Activated T-cell treated with anti-CD3 and anti-CD28 coated beads, Interleukin-2, amount 50 U/mL, for 4 hours (primary cell): ENCODE results near the gene ADPRM. TPM values are rescaled to one million over a fixed set of nuclear protein-coding genes. Genes with fewer than 3 reads are reported as not detected.

Experiments
- ATAC-seq, 2 donors: fragments of 200-7000 bp; cut with Tn5 transposase; one replicate each; pipeline ENCODE4 v1.10.0; 2021
- DNase-seq: peaks from one replicate; pipeline ENCODE4 v3.0.0-alpha.2; 2020
- H3K27me3 Mint-ChIP-seq: one replicate; pipeline ENCODE4 v1.8.0; 2021; ENCODE audit warnings: low read depth, mixed read lengths
- H3K36me3 Mint-ChIP-seq: one replicate; pipeline ENCODE4 v1.8.0; 2022; ENCODE audit warnings: mixed read lengths; ENCODE audit not compliant: insufficient read depth
- H3K4me1 Mint-ChIP-seq: one replicate; pipeline ENCODE4 v1.8.0; 2021; ENCODE audit warnings: low read depth, mixed read lengths
- H3K4me3 Mint-ChIP-seq: one replicate; pipeline ENCODE4 v1.8.0; 2021; ENCODE audit warnings: mild to moderate bottlenecking, moderate library complexity, mixed read lengths
- H3K9me3 Mint-ChIP-seq: one replicate; pipeline ENCODE4 v1.8.0; 2021; ENCODE audit warnings: mixed read lengths
- total RNA-seq, 3 donors: library from RNA; stranded (reverse); gene quantifications; one replicate each; pipeline ENCODE4 v1.2.1, GENCODE V29; 2021

Gene ADPRM
- 1 to 10 TPM; 5.9 to 7.7 (median 7.6) TPM for total RNA-seq

- peaks cover 57% of the 10 kb centered on the region for H3K4me1 Mint-ChIP-seq
- DNase-seq (peak; percentile 82), ATAC-seq (peak; percentile 98)
- H3K27me3 Mint-ChIP-seq: no peaks in the 10 kb centered on the region
- peaks cover 13% of the 10 kb centered on the region for H3K36me3 Mint-ChIP-seq
- H3K4me3 Mint-ChIP-seq: peak within 1 kb of the TSS; percentile 98
- H3K9me3 Mint-ChIP-seq: no peaks in the 10 kb centered on the region
Observed at GRCh38 chr17:10697092-10698081, at the start of gene ADPRM, which contains the start of gene SCO1. Gene ADPRM, plus strand, starts transcription at chr17:10697594. Its CDS starts 7,333 bp downstream, at chr17:10704927. Gene SCO1, minus strand, starts transcription at chr17:10697533. Its CDS starts 26 bp downstream, at chr17:10697507.

GRCh38 chr17:10648381-10648780 is 49.0 kb upstream of the ADPRM start:
- no peaks in the 10 kb centered on the region for H3K27me3 Mint-ChIP-seq
- H3K4me3 Mint-ChIP-seq: no peak overlapping the region
- no peak for DNase-seq
- peaks cover 9% of the 10 kb centered on the region for H3K4me1 Mint-ChIP-seq
- no peaks in the 10 kb centered on the region for H3K9me3 Mint-ChIP-seq
- peaks cover 9% of the 10 kb centered on the region for H3K36me3 Mint-ChIP-seq
- ATAC-seq: no peak

GRCh38 chr17:10648956-10649355 is 48.4 kb upstream of the ADPRM start:
- Mint-ChIP-seq H3K36me3 (peaks cover 9% of the 10 kb centered on the region), H3K27me3 (no peaks in the 10 kb centered on the region), H3K4me1 (peaks cover 15% of the 10 kb centered on the region), H3K9me3 (no peaks in the 10 kb centered on the region), H3K4me3 (no peak overlapping the region)
- DNase-seq: no peak
- ATAC-seq: no peak

GRCh38 chr17:10649602-10650001 is 47.8 kb upstream of the ADPRM start:
- H3K4me3 Mint-ChIP-seq: no peak overlapping the region
- ATAC-seq (no peak), DNase-seq (no peak)
- H3K4me1 Mint-ChIP-seq: peaks cover 17% of the 10 kb centered on the region
- no peaks in the 10 kb centered on the region for H3K27me3 Mint-ChIP-seq
- H3K36me3 Mint-ChIP-seq: peaks cover 8% of the 10 kb centered on the region
- H3K9me3 Mint-ChIP-seq: no peaks in the 10 kb centered on the region

- Mint-ChIP-seq H3K27me3 (no peaks in the 10 kb centered on the region), H3K36me3 (peaks cover 5% of the 10 kb centered on the region), H3K4me1 (peaks cover 15% of the 10 kb centered on the region), H3K9me3 (no peaks in the 10 kb centered on the region), H3K4me3 (no peak overlapping the region)
- DNase-seq (no peak), ATAC-seq (no peak)
Observed at GRCh38 chr17:10651927-10652326, 45.5 kb upstream of the ADPRM start.

GRCh38 chr17:10652984-10653659 is 44.3 kb upstream of the ADPRM start:
- Mint-ChIP-seq H3K9me3 (no peaks in the 10 kb centered on the region), H3K36me3 (peaks cover 5% of the 10 kb centered on the region), H3K4me1 (peaks cover 15% of the 10 kb centered on the region), H3K27me3 (no peaks in the 10 kb centered on the region), H3K4me3 (no peak overlapping the region)
- ATAC-seq (peak; percentile 48 to 53), DNase-seq (no peak)

- Mint-ChIP-seq H3K4me3 (no peak overlapping the region), H3K36me3 (peaks cover 8% of the 10 kb centered on the region), H3K4me1 (peaks cover 15% of the 10 kb centered on the region), H3K9me3 (no peaks in the 10 kb centered on the region), H3K27me3 (no peaks in the 10 kb centered on the region)
- ATAC-seq (no peak), DNase-seq (no peak)
Observed at GRCh38 chr17:10653987-10654386, 43.4 kb upstream of the ADPRM start.

GRCh38 chr17:10657148-10657547 is 40.2 kb upstream of the ADPRM start, which contains the start of gene MYH3:
Gene MYH3, minus strand, starts transcription at chr17:10657309. Its CDS starts 2,245 bp downstream, at chr17:10655064.
- ATAC-seq: no peak

GRCh38 chr17:10657879-10658278 is 39.5 kb upstream of the ADPRM start:
- ATAC-seq (no peak), DNase-seq (no peak)
- no peak overlapping the region for H3K4me3 Mint-ChIP-seq
- H3K4me1 Mint-ChIP-seq: peaks cover 13% of the 10 kb centered on the region
- no peaks in the 10 kb centered on the region for H3K9me3 Mint-ChIP-seq
- H3K27me3 Mint-ChIP-seq: no peaks in the 10 kb centered on the region
- H3K36me3 Mint-ChIP-seq: peaks cover 16% of the 10 kb centered on the region

More at GRCh38 chr17:10657148-10657547, 40.2 kb upstream of the ADPRM start, which contains the start of gene MYH3:
- Mint-ChIP-seq H3K4me3 (no peak within 1 kb of the TSS), H3K27me3 (no peaks in the 10 kb centered on the region), H3K36me3 (peaks cover 16% of the 10 kb centered on the region), H3K4me1 (peaks cover 15% of the 10 kb centered on the region), H3K9me3 (no peaks in the 10 kb centered on the region)
- no peak for DNase-seq

- no peak for ATAC-seq
- H3K36me3 Mint-ChIP-seq: peaks cover 14% of the 10 kb centered on the region
- H3K4me3 Mint-ChIP-seq: no peak overlapping the region
- H3K4me1 Mint-ChIP-seq: no peaks in the 10 kb centered on the region
- no peaks in the 10 kb centered on the region for H3K9me3 Mint-ChIP-seq
- DNase-seq: no peak
- no peaks in the 10 kb centered on the region for H3K27me3 Mint-ChIP-seq
Observed at GRCh38 chr17:10661437-10661836, 36.0 kb upstream of the ADPRM start.

- Mint-ChIP-seq H3K27me3 (no peaks in the 10 kb centered on the region), H3K4me3 (no peak overlapping the region), H3K4me1 (no peaks in the 10 kb centered on the region), H3K9me3 (no peaks in the 10 kb centered on the region), H3K36me3 (peaks cover 14% of the 10 kb centered on the region)
- ATAC-seq (no peak), DNase-seq (no peak)
Observed at GRCh38 chr17:10663231-10663630, 34.2 kb upstream of the ADPRM start.

- no peaks in the 10 kb centered on the region for H3K9me3 Mint-ChIP-seq
- DNase-seq (no peak), ATAC-seq (no peak)
- peaks cover 7% of the 10 kb centered on the region for H3K36me3 Mint-ChIP-seq
- no peaks in the 10 kb centered on the region for H3K4me1 Mint-ChIP-seq
- no peak overlapping the region for H3K4me3 Mint-ChIP-seq
- no peaks in the 10 kb centered on the region for H3K27me3 Mint-ChIP-seq
Observed at GRCh38 chr17:10664571-10664970, 32.8 kb upstream of the ADPRM start.

GRCh38 chr17:10666906-10667305 is 30.5 kb upstream of the ADPRM start:
- Mint-ChIP-seq H3K36me3 (peaks cover 3% of the 10 kb centered on the region), H3K4me1 (no peaks in the 10 kb centered on the region), H3K4me3 (no peak overlapping the region), H3K9me3 (no peaks in the 10 kb centered on the region), H3K27me3 (no peaks in the 10 kb centered on the region)
- no peak for DNase-seq
- ATAC-seq: no peak

GRCh38 chr17:10668775-10669174 is 28.6 kb upstream of the ADPRM start:
- DNase-seq: no peak
- no peaks in the 10 kb centered on the region for H3K4me1 Mint-ChIP-seq
- H3K36me3 Mint-ChIP-seq: no peaks in the 10 kb centered on the region
- no peak overlapping the region for H3K4me3 Mint-ChIP-seq
- H3K9me3 Mint-ChIP-seq: no peaks in the 10 kb centered on the region
- no peaks in the 10 kb centered on the region for H3K27me3 Mint-ChIP-seq
- no peak for ATAC-seq
